ENCODE measurements around the gene ADAMTS16.

ADAMTS16 gene

DNA sequence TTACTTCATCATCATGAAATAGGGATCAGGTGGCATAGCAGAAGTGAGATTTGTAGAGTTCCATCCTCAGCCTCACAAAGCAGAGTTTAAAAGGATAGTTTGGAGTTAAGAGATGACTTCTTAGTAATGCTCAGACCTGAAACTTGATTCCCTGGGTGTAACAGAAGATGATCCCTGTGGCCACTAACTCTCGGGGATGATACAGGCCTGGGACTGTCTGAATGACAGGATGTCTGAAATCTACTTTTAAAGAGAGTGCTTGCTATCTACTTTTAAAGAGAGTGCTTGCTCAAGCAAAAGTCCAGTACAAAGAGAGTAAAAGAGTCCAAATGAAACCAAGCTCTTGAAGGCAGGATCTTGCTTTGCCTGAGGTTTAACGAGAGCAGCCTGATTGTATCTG lies 14.6 kb downstream of the ADAMTS16 start:
- in situ Hi-C loops (cut with MboI; ENCODE audit: low sequenced_read_pairs) = no loop called here
- H3K4me1 ChIP-seq = no peaks in the 10 kb centered on the region
- no peak for DNase-seq (ENCODE audit: low spot score in 2 of 2)
- no peak overlapping the region for H3K4me3 ChIP-seq
- H3K27me3 ChIP-seq (ENCODE audit: low read depth) = no peaks in the 10 kb centered on the region
- H3K9me3 ChIP-seq = no peaks in the 10 kb centered on the region
- no peaks in the 10 kb centered on the region for H3K36me3 ChIP-seq (replicated peaks)

- H3K27me3 ChIP-seq (ENCODE audit: low read depth) = no peaks in the 10 kb centered on the region
- in situ Hi-C loops (cut with MboI; ENCODE audit: low sequenced_read_pairs) = no loop called here
- no peak overlapping the region for H3K4me3 ChIP-seq
- DNase-seq (ENCODE audit: low spot score in 2 of 2) = no peak
- no peaks in the 10 kb centered on the region for H3K4me1 ChIP-seq
- H3K36me3 ChIP-seq (replicated peaks) = no peaks in the 10 kb centered on the region
- no peaks in the 10 kb centered on the region for H3K9me3 ChIP-seq
Measured at GRCh38 chr5:5155617-5156016, 15.5 kb downstream of the ADAMTS16 start.

- H3K27me3 ChIP-seq (ENCODE audit: low read depth) = no peaks in the 10 kb centered on the region
- no peaks in the 10 kb centered on the region for H3K36me3 ChIP-seq (replicated peaks)
- no peak overlapping the region for H3K4me3 ChIP-seq
- in situ Hi-C loops (cut with MboI; ENCODE audit: low sequenced_read_pairs) = no loop called here
- H3K9me3 ChIP-seq = no peaks in the 10 kb centered on the region
- no peak for DNase-seq (ENCODE audit: low spot score in 2 of 2)
- no peaks in the 10 kb centered on the region for H3K4me1 ChIP-seq
Measured at GRCh38 chr5:5156471-5157082, 16.4 kb downstream of the ADAMTS16 start.

GRCh38 chr5:5158472-5158895 lies 18.4 kb downstream of the ADAMTS16 start:
- Histone ChIP-seq H3K36me3 (replicated peaks) (no peaks in the 10 kb centered on the region), H3K4me3 (no peak overlapping the region), H3K27me3 (ENCODE audit: low read depth) (no peaks in the 10 kb centered on the region), H3K9me3 (no peaks in the 10 kb centered on the region), H3K4me1 (no peaks in the 10 kb centered on the region)
- in situ Hi-C loops (cut with MboI; ENCODE audit: low sequenced_read_pairs) = no loop called here
- DNase-seq (ENCODE audit: low spot score in 2 of 2) = no peak

DNA sequence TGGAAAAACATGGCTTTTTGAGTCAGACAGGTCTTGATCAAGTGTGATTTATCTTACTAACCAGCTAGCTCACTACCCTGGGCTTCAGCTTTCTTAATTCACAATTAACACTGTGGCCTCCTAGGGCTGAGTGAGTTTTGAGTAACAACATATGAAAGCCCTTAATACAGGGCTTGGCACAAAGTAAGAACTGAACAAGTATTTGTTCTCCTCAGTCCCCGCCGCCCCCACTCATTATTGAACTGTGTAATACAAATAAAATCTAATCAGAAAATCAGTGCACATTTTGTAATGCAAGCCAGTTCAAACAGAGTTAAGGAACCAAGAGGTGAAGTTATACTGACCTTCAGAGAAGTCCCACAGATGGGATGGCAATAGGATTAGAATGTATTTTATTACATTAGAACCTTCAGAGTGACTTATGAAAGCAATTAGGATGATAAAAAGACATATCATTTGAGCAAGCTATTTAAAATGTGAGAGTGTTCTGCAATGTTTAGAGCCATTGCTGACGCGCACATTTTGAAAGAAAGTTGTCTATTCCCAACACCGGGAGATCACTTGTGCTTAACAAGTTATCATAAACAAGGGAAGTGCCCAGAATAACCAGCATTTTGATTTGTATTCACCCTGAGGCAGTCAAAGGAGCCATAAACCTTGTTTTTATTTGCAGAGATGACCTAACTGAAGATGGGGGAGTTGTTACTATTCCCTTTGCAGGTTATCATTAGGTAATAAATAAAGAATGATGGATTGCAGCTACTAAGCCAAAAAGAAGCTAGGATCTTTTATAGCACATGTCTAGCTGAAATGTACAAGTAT lies 19.4 kb downstream of the ADAMTS16 start:
- in situ Hi-C loops (cut with MboI; ENCODE audit: low sequenced_read_pairs) = no loop called here
- Histone ChIP-seq H3K9me3 (no peaks in the 10 kb centered on the region), H3K4me3 (no peak overlapping the region), H3K4me1 (no peaks in the 10 kb centered on the region), H3K36me3 (replicated peaks) (no peaks in the 10 kb centered on the region), H3K27me3 (ENCODE audit: low read depth) (no peaks in the 10 kb centered on the region)
- no peak for DNase-seq (ENCODE audit: low spot score in 2 of 2)

DNA sequence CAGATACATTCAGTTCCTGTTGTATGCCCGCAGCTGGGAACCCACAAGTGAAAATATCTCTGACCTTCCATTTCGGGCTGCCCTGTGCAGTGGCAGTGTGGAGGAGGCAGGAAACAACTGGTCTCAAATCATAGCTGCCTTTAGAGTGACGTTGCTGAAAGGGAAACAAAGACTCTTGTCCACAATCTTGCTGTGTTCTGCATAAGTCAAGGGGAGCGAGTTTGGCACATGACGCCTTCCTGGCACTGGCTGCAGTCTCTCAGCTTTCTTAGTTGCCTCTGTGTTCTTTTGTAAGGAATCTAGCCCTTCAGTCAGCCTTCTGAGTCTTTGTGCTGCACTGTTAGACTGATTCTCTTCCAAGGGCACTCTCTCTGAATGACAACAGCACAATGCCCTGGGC lies 24.0 kb downstream of the ADAMTS16 start:
- no peaks in the 10 kb centered on the region for H3K9me3 ChIP-seq
- no peak overlapping the region for H3K4me3 ChIP-seq
- no peaks in the 10 kb centered on the region for H3K4me1 ChIP-seq
- DNase-seq (ENCODE audit: low spot score in 2 of 2) = no peak
- no peaks in the 10 kb centered on the region for H3K36me3 ChIP-seq (replicated peaks)
- in situ Hi-C loops (cut with MboI; ENCODE audit: low sequenced_read_pairs) = no loop called here
- no peaks in the 10 kb centered on the region for H3K27me3 ChIP-seq (ENCODE audit: low read depth)

- H3K9me3 ChIP-seq = no peaks in the 10 kb centered on the region
- in situ Hi-C loops (cut with MboI; ENCODE audit: low sequenced_read_pairs) = no loop called here
- no peak for DNase-seq (ENCODE audit: low spot score in 2 of 2)
- no peaks in the 10 kb centered on the region for H3K36me3 ChIP-seq (replicated peaks)
- H3K4me3 ChIP-seq = no peak overlapping the region
- no peaks in the 10 kb centered on the region for H3K27me3 ChIP-seq (ENCODE audit: low read depth)
- H3K4me1 ChIP-seq = no peaks in the 10 kb centered on the region
Measured at GRCh38 chr5:5165541-5166002, 25.4 kb downstream of the ADAMTS16 start.

DNA sequence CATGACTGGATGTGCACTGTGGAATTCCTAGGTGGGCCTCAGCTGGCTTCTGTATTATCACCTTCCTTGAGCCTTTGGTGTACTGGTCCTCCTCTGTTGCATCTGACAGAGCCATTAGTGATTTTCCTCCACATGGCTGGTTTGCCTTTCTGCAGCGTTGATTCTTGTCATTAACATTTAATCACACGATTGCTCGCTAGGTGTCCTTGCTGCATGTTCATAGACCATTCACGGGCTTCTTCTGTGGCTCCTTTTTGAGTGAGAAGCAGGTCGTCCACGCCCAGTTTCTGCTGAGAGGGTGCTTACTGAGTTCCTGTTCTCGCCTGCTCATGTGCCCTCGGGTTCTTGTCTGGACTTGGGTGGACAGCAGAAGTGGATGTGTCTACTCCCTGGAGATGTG lies 29.3 kb downstream of the ADAMTS16 start:
- Histone ChIP-seq H3K4me3 (no peak overlapping the region), H3K4me1 (no peaks in the 10 kb centered on the region), H3K36me3 (replicated peaks) (no peaks in the 10 kb centered on the region), H3K9me3 (no peaks in the 10 kb centered on the region), H3K27me3 (ENCODE audit: low read depth) (no peaks in the 10 kb centered on the region)
- in situ Hi-C loops (cut with MboI; ENCODE audit: low sequenced_read_pairs) = no loop called here
- no peak for DNase-seq (ENCODE audit: low spot score in 2 of 2)

DNA sequence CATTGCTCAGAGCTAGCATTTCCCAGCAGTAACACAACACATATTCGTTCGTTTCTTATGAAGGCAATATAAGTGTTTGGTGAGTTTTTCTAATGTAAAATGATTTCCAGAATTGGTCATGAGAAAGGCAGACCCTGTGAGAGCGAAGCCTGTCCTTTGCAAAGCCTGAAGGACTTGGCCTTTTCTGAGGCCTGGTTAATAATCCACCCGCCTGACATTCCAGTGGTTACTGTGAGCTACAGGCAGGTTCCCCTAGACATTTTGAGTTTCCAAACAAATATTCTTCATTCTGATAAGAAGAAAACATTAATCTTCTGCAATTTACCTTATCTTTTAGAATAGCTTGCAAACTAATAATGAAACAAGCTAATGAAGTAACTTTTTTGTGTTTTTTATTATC lies 38.0 kb downstream of the ADAMTS16 start:
- in situ Hi-C loops (cut with MboI; ENCODE audit: low sequenced_read_pairs) = no loop called here
- H3K9me3 ChIP-seq = no peaks in the 10 kb centered on the region
- no peak for DNase-seq (ENCODE audit: low spot score in 2 of 2)
- no peaks in the 10 kb centered on the region for H3K36me3 ChIP-seq (replicated peaks)
- no peaks in the 10 kb centered on the region for H3K27me3 ChIP-seq (ENCODE audit: low read depth)
- no peak overlapping the region for H3K4me3 ChIP-seq
- H3K4me1 ChIP-seq = no peaks in the 10 kb centered on the region

DNA sequence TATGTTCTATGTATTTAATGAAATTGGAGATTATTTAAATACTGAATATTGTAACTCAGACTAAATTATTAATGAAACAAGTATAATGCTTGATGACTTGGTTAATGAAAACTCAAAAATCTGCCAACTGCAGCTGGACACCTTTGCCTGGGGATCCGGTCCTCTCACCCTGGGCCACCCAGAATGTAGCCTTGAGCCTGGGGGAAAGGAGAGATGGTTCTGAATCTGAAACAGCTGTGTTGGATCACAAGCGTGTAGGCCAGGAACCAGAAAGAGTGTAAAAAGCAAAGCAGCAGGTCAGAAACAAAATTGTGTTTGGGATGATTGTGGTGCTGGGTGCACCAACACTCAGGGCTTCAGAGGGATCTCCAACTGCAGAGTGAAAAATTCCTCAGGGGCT lies 38.5 kb downstream of the ADAMTS16 start:
- H3K36me3 ChIP-seq (replicated peaks) = no peaks in the 10 kb centered on the region
- in situ Hi-C loops (cut with MboI; ENCODE audit: low sequenced_read_pairs) = no loop called here
- no peak overlapping the region for H3K4me3 ChIP-seq
- H3K4me1 ChIP-seq = no peaks in the 10 kb centered on the region
- no peaks in the 10 kb centered on the region for H3K27me3 ChIP-seq (ENCODE audit: low read depth)
- DNase-seq (ENCODE audit: low spot score in 2 of 2) = no peak
- no peaks in the 10 kb centered on the region for H3K9me3 ChIP-seq

GRCh38 chr5:5179079-5179478 lies 38.9 kb downstream of the ADAMTS16 start:
- no peaks in the 10 kb centered on the region for H3K27me3 ChIP-seq (ENCODE audit: low read depth)

GRCh38 chr5:5179597-5179996 lies 39.5 kb downstream of the ADAMTS16 start:
- H3K27me3 ChIP-seq (ENCODE audit: low read depth) = no peaks in the 10 kb centered on the region
- DNase-seq (ENCODE audit: low spot score in 2 of 2) = no peak
- no peaks in the 10 kb centered on the region for H3K36me3 ChIP-seq (replicated peaks)
- in situ Hi-C loops (cut with MboI; ENCODE audit: low sequenced_read_pairs) = no loop called here
- H3K4me1 ChIP-seq = no peaks in the 10 kb centered on the region
- H3K9me3 ChIP-seq = no peaks in the 10 kb centered on the region
- H3K4me3 ChIP-seq = no peak overlapping the region

More at GRCh38 chr5:5179079-5179478, 38.9 kb downstream of the ADAMTS16 start:
- in situ Hi-C loops (cut with MboI; ENCODE audit: low sequenced_read_pairs) = no loop called here
- Histone ChIP-seq H3K36me3 (replicated peaks) (no peaks in the 10 kb centered on the region), H3K9me3 (no peaks in the 10 kb centered on the region), H3K4me3 (no peak overlapping the region), H3K4me1 (no peaks in the 10 kb centered on the region)
- DNase-seq (ENCODE audit: low spot score in 2 of 2) = no peak

GRCh38 chr5:5181650-5182324 lies 41.7 kb downstream of the ADAMTS16 start:
- H3K9me3 ChIP-seq = no peaks in the 10 kb centered on the region
- H3K4me3 ChIP-seq = no peak overlapping the region
- in situ Hi-C loops (cut with MboI; ENCODE audit: low sequenced_read_pairs) = no loop called here
- no peaks in the 10 kb centered on the region for H3K27me3 ChIP-seq (ENCODE audit: low read depth)
- no peaks in the 10 kb centered on the region for H3K36me3 ChIP-seq (replicated peaks)
- H3K4me1 ChIP-seq = no peaks in the 10 kb centered on the region
- no peak for DNase-seq (ENCODE audit: low spot score in 2 of 2)

DNA sequence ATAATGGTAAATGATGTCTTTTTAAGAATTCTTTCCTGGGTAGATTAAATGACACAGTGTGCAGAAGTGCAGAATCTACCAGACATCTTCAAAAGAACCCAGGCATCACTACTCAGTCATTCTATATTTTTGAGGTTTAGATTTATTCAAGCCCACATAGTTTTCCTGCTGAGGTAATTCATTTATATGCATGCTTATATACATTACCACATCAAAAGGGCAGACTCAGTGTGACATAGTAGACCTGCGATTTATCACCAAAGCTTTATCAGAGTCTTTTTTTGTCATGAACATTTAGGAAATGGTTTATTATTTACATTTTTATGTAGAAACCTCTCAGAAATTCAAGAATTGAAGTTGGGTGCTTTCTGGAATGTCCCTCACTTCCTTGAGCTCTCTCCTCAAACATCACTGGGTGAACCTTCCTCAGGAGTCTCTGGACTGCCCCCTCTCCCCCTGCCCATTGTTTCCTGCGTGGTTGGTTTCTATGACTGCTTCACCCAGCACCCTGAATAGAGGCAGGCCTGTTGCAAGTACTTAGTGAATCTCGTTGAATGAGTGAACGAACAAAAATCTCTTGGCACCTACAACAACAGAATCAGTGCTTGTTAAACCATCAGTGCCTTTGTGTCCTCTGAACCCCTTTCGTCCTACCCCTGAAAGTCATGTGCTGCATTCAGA lies 42.5 kb downstream of the ADAMTS16 start:
- Histone ChIP-seq H3K27me3 (ENCODE audit: low read depth) (no peaks in the 10 kb centered on the region), H3K36me3 (replicated peaks) (no peaks in the 10 kb centered on the region), H3K4me3 (no peak overlapping the region), H3K4me1 (no peaks in the 10 kb centered on the region), H3K9me3 (no peaks in the 10 kb centered on the region)
- no peak for DNase-seq (ENCODE audit: low spot score in 2 of 2)
- in situ Hi-C loops (cut with MboI; ENCODE audit: low sequenced_read_pairs) = no loop called here

Data from HAP-1 (cell line).